Diencephalon (tissue), 1 donor: ENCODE measurements around the gene RPS6KA2. TPM values are rescaled to one million over a fixed set of nuclear protein-coding genes. Genes with fewer than 3 reads are reported as not detected.

Experiments
- small RNA-seq: library from RNA; depleted of rRNA; stranded (forward); fragments of <200 nt; gene quantifications from one replicate; pipeline ENCODE3, GENCODE V24; 2014
- total RNA-seq: library from RNA; depleted of rRNA; stranded (reverse); fragments of >200 nt; gene quantifications from one replicate; pipeline ENCODE4 v1.2.3, GENCODE V29; 2014

The RPS6KA2 gene
- 32.3 TPM for total RNA-seq

GRCh38 chr6:166627033-166627874 is at the start of gene RPS6KA2:
RPS6KA2 (minus strand) TSS chr6:166627251; CDS start chr6:166627019, 232 bp downstream.

DNA sequence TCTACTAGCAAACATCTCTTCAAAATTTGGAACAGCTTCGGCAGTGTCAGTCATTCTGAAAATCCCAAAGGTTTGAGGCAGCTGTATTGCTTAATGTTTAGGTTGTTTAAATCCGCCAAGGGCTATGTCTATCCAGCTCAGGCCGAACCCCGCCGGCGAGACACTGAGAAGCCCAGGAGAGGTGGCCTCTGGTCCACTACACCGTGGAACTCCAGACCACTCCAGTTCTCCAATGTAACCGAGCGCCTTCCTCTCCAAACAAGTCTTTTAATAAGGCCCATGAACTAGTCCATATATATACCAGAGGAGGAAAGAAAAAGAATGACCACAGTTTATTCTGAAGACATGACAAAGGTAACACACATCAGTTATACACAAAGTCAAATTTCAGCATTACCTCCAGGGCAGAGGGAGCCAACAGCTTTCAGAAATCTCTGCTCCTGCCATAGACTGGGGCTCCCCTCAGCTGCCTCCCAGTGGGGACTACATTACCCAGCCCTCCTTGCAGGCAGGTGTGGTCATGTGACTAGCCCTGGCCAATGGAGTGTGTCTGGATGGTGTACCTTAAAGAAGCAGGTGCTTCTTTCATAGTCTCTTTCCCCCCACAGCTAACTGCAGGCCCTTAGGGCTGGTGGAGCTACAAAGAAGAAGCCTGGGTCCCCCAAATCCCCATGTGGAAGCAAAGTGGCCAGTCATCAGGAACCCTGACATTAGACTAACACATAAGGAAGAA is 40.5 kb downstream of the RPS6KA2 start, which contains the start of gene RAMACL:
RAMACL (minus strand) TSS at position 255 of the 733 bp plus-strand sequence; CDS start at position 54, 201 bp downstream.

DNA sequence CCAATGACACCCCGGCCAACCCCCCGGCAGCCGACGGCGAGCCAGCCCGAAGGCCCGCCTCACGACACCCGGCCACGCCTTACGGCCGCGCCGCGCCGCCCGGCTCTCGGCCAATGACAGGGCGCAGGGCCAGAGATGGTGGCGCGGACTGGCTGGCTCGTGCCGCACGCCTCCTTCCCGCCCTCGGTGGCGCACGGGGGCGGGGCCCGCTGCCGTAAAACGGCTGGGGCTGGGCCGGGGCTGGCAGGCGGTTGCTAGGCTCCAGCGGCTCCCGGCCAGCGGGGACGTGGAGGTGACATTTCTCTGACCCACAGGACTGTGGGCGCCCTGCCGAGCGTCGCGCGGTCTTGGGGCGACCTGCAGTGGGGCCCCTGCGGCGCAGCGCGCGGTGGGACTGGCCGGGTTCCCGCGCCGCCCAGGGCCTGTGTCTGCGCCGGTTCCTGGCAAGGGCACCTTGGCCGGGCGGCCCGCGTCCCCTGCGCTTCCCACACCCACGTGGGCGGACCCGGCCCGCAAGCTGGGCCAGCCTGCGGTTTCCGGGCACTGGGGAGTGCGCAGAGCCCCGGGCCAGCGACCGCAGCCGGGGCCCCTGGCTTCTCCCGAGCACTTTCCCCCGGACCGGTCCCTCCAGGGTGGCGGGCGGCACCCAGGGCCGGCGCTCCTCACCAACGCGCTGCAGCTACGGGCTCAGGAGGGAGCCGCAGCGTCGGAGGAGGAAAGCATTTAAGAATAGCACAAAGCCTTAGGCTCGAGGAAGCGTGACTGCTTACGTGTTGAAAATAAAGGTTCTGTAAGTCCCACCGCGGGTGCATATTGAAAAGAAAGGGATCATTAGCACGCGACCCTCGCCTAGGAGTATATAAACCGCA is 243.9 kb downstream of the RPS6KA2 start, which contains the start of gene MPC1:
MPC1 (minus strand) TSS at position 8 of the 869 bp plus-strand sequence. CDS start 64 bp downstream, outside the sequence.

Small RNAs within 50 kb of the gene (small RNA-seq; reads per million reads assigned to genes)
- gene MIR1913: 0.10 reads per million

Other genes starting within 250 kb of the RPS6KA2 start
- 59.3 TPM for gene MPC1, start 244.3 kb downstream of the RPS6KA2 start, total RNA-seq
- gene RAMACL, start 40.6 kb downstream of the RPS6KA2 start, total RNA-seq: 2.1 TPM